Sigmoid colon (tissue), 4 donors: ENCODE results near the gene SI.

Experiments used
- EP300 ChIP-seq, 4 donors: sonication (generic); formaldehyde crosslinking; IDR thresholded peaks; one replicate each; pipeline ENCODE4 v1.6.1; 2017; ENCODE audit warnings: antibody characterized with exemption in 4 of 4
- POLR2AphosphoS5 ChIP-seq, 4 donors: sonication (generic); formaldehyde crosslinking; IDR thresholded peaks; one replicate each; pipeline ENCODE4 v1.6.1; 2017; ENCODE audit warnings: antibody characterized with exemption in 4 of 4

DNA sequence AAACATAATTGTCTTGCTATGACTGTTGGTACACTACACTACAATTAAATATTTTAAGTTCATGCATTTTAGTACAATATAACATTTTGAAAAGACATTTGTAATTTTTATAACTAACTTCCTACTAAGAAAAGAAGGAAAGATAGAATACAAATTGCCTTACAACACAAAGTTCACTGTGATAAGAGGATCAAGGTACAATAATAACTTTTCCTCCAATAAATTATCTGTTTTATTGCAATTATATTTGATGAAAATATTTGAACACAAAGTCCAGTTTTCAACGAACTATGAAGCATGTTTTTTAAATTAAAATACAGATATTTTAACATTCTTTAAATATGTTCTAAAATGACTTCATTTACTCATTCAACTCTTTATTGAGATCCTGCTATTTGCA is 33.1 kb upstream of the SI start:
- TF ChIP-seq POLR2AphosphoS5 (IDR thresholded peaks at IDR 0.05) (no peak), EP300 (IDR thresholded peaks at IDR 0.05) (no peak)
